GM23338 (cell line): ENCODE results near the gene BANK1. TPM values are rescaled to one million over a fixed set of nuclear protein-coding genes. Genes with fewer than 3 reads are reported as not detected.

Experiments used
- ATAC-seq: fragments of 200-7000 bp; cut with Tn5 transposase; 3 replicates; pipeline ENCODE4 v1.9.1; 2020
- DNase-seq: peaks from one replicate; pipeline ENCODE4 v3.0.0-alpha.2; 2015; ENCODE audit warnings: low spot score
- H2AFZ ChIP-seq: fragments of 200-600 bp; sonication (generic); 2 replicates; pipeline ENCODE4 v1.8.0; 2016; ENCODE audit warnings: antibody characterized with exemption, mild to moderate bottlenecking, moderate library complexity
- H3F3A ChIP-seq: fragments of 200-600 bp; sonication (generic); replicated peaks from 2 replicates; pipeline ENCODE4 v1.8.0; 2017; ENCODE audit warnings: antibody characterized with exemption, mixed run types, low read depth
- H3K27ac ChIP-seq: fragments of 200-600 bp; sonication (generic); 2 replicates; pipeline ENCODE4 v1.6.1; 2016; ENCODE audit warnings: low read depth
- H3K27me3 ChIP-seq: fragments of 200-600 bp; sonication (generic); 2 replicates; pipeline ENCODE4 v1.8.0; 2016; ENCODE audit warnings: mild to moderate bottlenecking, mixed run types, moderate library complexity; ENCODE audit not compliant: insufficient read depth
- H3K36me3 ChIP-seq: fragments of 200-600 bp; sonication (generic); 2 replicates; pipeline ENCODE4 v1.8.0; 2016; ENCODE audit warnings: mild to moderate bottlenecking; ENCODE audit not compliant: insufficient read depth
- H3K4me1 ChIP-seq: fragments of 200-600 bp; sonication (generic); 2 replicates; pipeline ENCODE4 v1.8.0; 2016; ENCODE audit warnings: mild to moderate bottlenecking, moderate library complexity; ENCODE audit not compliant: insufficient read depth
- H3K4me2 ChIP-seq: fragments of 200-600 bp; sonication (generic); 2 replicates; pipeline ENCODE4 v1.7.1; 2017; ENCODE audit warnings: mixed run types
- H3K4me3 ChIP-seq: fragments of 200-600 bp; sonication (generic); 2 replicates; pipeline ENCODE4 v1.6.1; 2016; ENCODE audit warnings: mixed run types
- H3K79me2 ChIP-seq: fragments of 200-600 bp; sonication (generic); replicated peaks from 2 replicates; pipeline ENCODE4 v1.8.0; 2017; ENCODE audit warnings: mild to moderate bottlenecking; ENCODE audit not compliant: insufficient read depth
- H3K9me2 ChIP-seq: fragments of 200-600 bp; sonication (generic); 2 replicates; pipeline ENCODE4 v1.8.0; 2017; ENCODE audit not compliant: insufficient read depth
- H4K20me1 ChIP-seq: fragments of 200-600 bp; sonication (generic); replicated peaks from 2 replicates; pipeline ENCODE4 v1.8.0; 2017; ENCODE audit warnings: mild to moderate bottlenecking; ENCODE audit not compliant: insufficient read depth
- H3K27ac Mint-ChIP-seq: 2 replicates; pipeline ENCODE4 v1.8.0; 2020; ENCODE audit warnings: inconsistent platforms, mild to moderate bottlenecking, moderate library complexity, mixed read lengths
- H3K27me3 Mint-ChIP-seq: 3 replicates; pipeline ENCODE4 v1.8.0; 2022; ENCODE audit warnings: low read depth, mild to moderate bottlenecking, moderate library complexity, mixed read lengths, inconsistent platforms; ENCODE audit not compliant: insufficient read depth, poor library complexity
- H3K36me3 Mint-ChIP-seq: 3 replicates; pipeline ENCODE4 v1.8.0; 2021; ENCODE audit warnings: low read depth, mild to moderate bottlenecking, inconsistent platforms, moderate library complexity, mixed read lengths
- H3K4me1 Mint-ChIP-seq: 3 replicates; pipeline ENCODE4 v1.8.0; 2020; ENCODE audit warnings: mild to moderate bottlenecking, inconsistent platforms, mixed read lengths
- H3K4me3 Mint-ChIP-seq: 3 replicates; pipeline ENCODE4 v1.8.0; 2021; ENCODE audit warnings: moderate library complexity, mild to moderate bottlenecking, inconsistent platforms, mixed read lengths
- H3K9me3 Mint-ChIP-seq: 3 replicates; pipeline ENCODE4 v1.8.0; 2020; ENCODE audit warnings: moderate library complexity, mild to moderate bottlenecking, inconsistent platforms, mixed read lengths
- CREB1 ChIP-seq: fragments of 250-450 bp; sonication (Bioruptor Pico); IDR thresholded peaks from 2 replicates; pipeline ENCODE4 v1.5.0; 2020; ENCODE audit warnings: low read depth, mild to moderate bottlenecking, moderate library complexity
- EZH2 ChIP-seq: fragments of 200-600 bp; sonication (generic); IDR thresholded peaks from one replicate; pipeline ENCODE4 v1.8.0; 2017; ENCODE audit warnings: antibody characterized with exemption, mild to moderate bottlenecking, low read depth; ENCODE audit not compliant: unreplicated experiment
- POLR2AphosphoS5 ChIP-seq: IDR thresholded peaks from 2 replicates; pipeline ENCODE4 v1.6.1; 2016; ENCODE audit warnings: antibody characterized with exemption, low read depth
- REST ChIP-seq: IDR thresholded peaks from one replicate; pipeline ENCODE4 v1.6.1; 2018; ENCODE audit warnings: antibody characterized with exemption; ENCODE audit not compliant: unreplicated experiment
- STAT1 ChIP-seq: IDR thresholded peaks from one replicate; pipeline ENCODE4 v1.6.1; 2016; ENCODE audit warnings: antibody characterized with exemption; ENCODE audit not compliant: unreplicated experiment
- ZNF331 ChIP-seq: fragments of 250-450 bp; sonication (Bioruptor Pico); IDR thresholded peaks from 2 replicates; pipeline ENCODE4 v1.5.0; 2020; ENCODE audit warnings: low read depth, mild to moderate bottlenecking, moderate library complexity
- ZNF462 ChIP-seq: fragments of 250-450 bp; sonication (Bioruptor Pico); IDR thresholded peaks from 2 replicates; pipeline ENCODE4 v1.5.0; 2020; ENCODE audit warnings: mild to moderate bottlenecking, moderate library complexity
- polyA plus RNA-seq: library from polyadenylated mRNA; unstranded; fragments of >200 nt; fragmentation: Nextera tagmentation; extraction: Ambion mirVana; gene quantifications from 2 replicates; pipeline ENCODE4 v1.2.1, GENCODE V29; 2016
- total RNA-seq: library from RNA; depleted of rRNA; stranded (reverse); fragments of >200 nt; shearing (Covaris generic); gene quantifications from 2 replicates; pipeline ENCODE4 v1.2.3, GENCODE V29; 2014
- TF ChIP-seq, protein P1 (sequence below), 2 experiments: fragments of 200-600 bp in 1 of 2; sonication (generic) in 1 of 2; conservative IDR thresholded peaks; 2 replicates each; pipeline versions ENCODE4 v1.5.1 to v1.6.1; 2016 to 2017; ENCODE audit warnings: antibody characterized with exemption in 2 of 2, low read depth in 2 of 2, mild to moderate bottlenecking in 2 of 2, moderate library complexity in 1 of 2

Gene BANK1
- total and polyA plus RNA-seq, 2 experiments from 2014 or later, result 0.86 to 0.87 TPM

- TF ChIP-seq ZNF462 (CRISPR knock-in tag) (no peak), ZNF331 (CRISPR knock-in tag) (no peak), CREB1 (CRISPR knock-in tag) (no peak)
Measured at GRCh38 chr4:101956068-101956825, 165.7 kb downstream of the BANK1 start (continued).

GRCh38 chr4:101958547-101958946 lies 168.0 kb downstream of the BANK1 start:
- H3K4me3 ChIP-seq, result no peak overlapping the region
- H3K4me2 ChIP-seq, result no peak overlapping the region
- no peaks in the 10 kb centered on the region for H3F3A ChIP-seq
- no peaks in the 10 kb centered on the region for H4K20me1 ChIP-seq
- H3K4me1 ChIP-seq, result peaks cover 5% of the 10 kb centered on the region; the same call in 1 of the 2 replicates
- Mint-ChIP-seq H3K4me3 (no peak overlapping the region), H3K36me3 (peaks cover 3% of the 10 kb centered on the region; the same call in 1 of the 3 replicates), H3K27me3 (no peaks in the 10 kb centered on the region), H3K27ac (no peak overlapping the region), H3K9me3 (no peaks in the 10 kb centered on the region), H3K4me1 (peaks cover 28% of the 10 kb centered on the region)
- H3K9me2 ChIP-seq, result no peaks in the 10 kb centered on the region
- ATAC-seq (no peak), DNase-seq (no peak)
- no peaks in the 10 kb centered on the region for H3K36me3 ChIP-seq
- H3K27me3 ChIP-seq, result no peaks in the 10 kb centered on the region
- no peak overlapping the region for H2AFZ ChIP-seq
- H3K27ac ChIP-seq, result no peak overlapping the region
- TF ChIP-seq STAT1 (no peak), REST (no peak), POLR2AphosphoS5 (no peak), EZH2 (no peak)
- TF ChIP-seq, protein P1, sequence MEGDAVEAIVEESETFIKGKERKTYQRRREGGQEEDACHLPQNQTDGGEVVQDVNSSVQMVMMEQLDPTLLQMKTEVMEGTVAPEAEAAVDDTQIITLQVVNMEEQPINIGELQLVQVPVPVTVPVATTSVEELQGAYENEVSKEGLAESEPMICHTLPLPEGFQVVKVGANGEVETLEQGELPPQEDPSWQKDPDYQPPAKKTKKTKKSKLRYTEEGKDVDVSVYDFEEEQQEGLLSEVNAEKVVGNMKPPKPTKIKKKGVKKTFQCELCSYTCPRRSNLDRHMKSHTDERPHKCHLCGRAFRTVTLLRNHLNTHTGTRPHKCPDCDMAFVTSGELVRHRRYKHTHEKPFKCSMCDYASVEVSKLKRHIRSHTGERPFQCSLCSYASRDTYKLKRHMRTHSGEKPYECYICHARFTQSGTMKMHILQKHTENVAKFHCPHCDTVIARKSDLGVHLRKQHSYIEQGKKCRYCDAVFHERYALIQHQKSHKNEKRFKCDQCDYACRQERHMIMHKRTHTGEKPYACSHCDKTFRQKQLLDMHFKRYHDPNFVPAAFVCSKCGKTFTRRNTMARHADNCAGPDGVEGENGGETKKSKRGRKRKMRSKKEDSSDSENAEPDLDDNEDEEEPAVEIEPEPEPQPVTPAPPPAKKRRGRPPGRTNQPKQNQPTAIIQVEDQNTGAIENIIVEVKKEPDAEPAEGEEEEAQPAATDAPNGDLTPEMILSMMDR (conservative IDR thresholded peaks at IDR 0.05; ENCODE audit: low read depth in 2 of 2), result no peak
- H3K79me2 ChIP-seq, result no peaks in the 10 kb centered on the region
